Left kidney (tissue), 8 donors: ENCODE measurements around the gene IFNA13. TPM values are rescaled to one million over a fixed set of nuclear protein-coding genes. Genes with fewer than 3 reads are reported as not detected.
A peak's percentile ranks its signal among the peaks of the same experiment; 100 is the strongest.
"Not testable (repeated sequence)": the region's sequence is repeated elsewhere in the genome, so short reads cannot be mapped to it uniquely, and the experiment has no call there.

Experiments
- DNase-seq: peaks from one replicate; pipeline ENCODE4 v3.0.0-alpha.2; 2013
- long read RNA-seq, 8 donors: transcript quantifications; one replicate each; lab custom pipeline, GENCODE V29; 2026
- polyA plus RNA-seq: library from polyadenylated mRNA; unstranded; fragments of 120-200 nt; gene quantifications from one replicate; pipeline ENCODE4 v1.2.1, GENCODE V29; 2013; ENCODE audit not compliant: insufficient read length

Gene IFNA13
- not detected for polyA plus RNA-seq
- long read RNA-seq, donor 1 = 0 reads
- long read RNA-seq, donor 2 = 0 reads
- long read RNA-seq, donor 3 = 0 reads
- long read RNA-seq, donor 4 = 0 reads
- long read RNA-seq, donor 5 = 0 reads
- long read RNA-seq, donor 6 = 0 reads
- long read RNA-seq, donor 7 = 0 reads
- long read RNA-seq, donor 8 = 0 reads

- no peak for DNase-seq
These were observed at the start of gene IFNA13 for GRCh38 chr9:21367957-21368356. TSS of gene IFNA13 (minus strand) at chr9:21368057. CDS start at chr9:21368010, 47 bp downstream.

DNA sequence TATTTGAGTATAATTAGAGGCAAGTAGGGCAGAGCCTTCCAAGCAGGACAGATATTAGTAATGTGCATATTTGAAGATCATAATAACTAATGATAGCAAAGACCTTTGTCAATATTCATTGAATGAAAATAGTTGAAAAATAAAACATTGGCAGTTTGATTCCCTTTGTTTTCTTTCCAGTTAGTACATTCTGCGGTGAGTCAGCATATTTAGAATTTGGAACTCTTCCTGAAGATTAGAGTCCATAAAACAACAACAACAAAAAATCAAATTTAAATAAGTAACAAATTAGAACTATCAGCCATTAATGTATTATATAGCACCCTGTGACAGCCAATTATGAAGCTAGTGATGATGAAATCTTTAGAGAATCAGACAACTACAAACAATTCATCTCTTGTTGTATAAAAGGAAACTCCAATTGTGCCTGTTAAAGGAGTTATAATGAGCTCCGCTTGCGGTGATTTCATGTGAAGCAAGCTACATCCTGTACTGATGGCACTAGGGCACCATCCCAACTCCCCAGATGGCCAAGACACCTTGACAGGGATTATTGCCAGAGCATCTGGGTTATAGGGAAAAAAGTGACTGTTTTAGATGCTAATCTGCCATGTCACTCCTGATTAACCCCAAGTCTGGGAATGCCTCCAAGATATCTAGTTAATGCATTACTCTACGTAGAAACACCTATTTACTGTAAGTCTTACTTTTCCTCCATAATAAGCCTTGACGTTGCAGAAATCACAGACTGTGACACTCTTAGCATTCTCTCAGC is 47.8 kb upstream of the IFNA13 start:
- no peak for DNase-seq

GRCh38 chr9:21414220-21414940 is 46.5 kb upstream of the IFNA13 start:
- no peak for DNase-seq

GRCh38 chr9:21413624-21414023 is 45.8 kb upstream of the IFNA13 start:
- DNase-seq = no peak

GRCh38 chr9:21413151-21413550 is 45.3 kb upstream of the IFNA13 start:
- DNase-seq = no peak

DNA sequence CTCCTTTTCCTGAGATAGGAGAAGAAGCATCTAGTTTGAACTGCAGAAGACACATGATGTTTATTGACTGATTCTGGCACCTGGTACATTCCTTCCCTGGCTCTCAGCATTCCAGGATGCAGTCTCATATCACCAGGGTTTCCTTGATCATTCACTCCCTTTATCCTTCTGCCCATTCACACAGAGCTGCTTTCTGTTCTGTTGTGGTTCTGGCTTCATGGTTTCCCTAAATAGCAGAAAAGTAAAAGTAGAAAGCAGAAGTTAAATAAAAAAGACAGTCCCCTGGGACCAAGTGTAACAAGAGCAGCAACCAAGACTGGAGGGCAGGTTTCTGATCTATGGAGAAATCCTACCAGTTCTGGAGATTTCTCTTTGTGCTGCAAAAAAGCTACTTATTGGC is 44.2 kb upstream of the IFNA13 start:
- DNase-seq = no peak

- DNase-seq = no peak
These were observed 41.0 kb upstream of the IFNA13 start, which contains the start of gene IFNA8 for GRCh38 chr9:21408817-21409216. TSS of gene IFNA8 (plus strand) at chr9:21409117. CDS start at chr9:21409177, 60 bp downstream.

- no peak for DNase-seq
These were observed 36.3 kb upstream of the IFNA13 start for GRCh38 chr9:21404146-21404545.

GRCh38 chr9:21402386-21403251 is 34.8 kb upstream of the IFNA13 start:
- peak; percentile 21 for DNase-seq

GRCh38 chr9:21399956-21400355 is 32.1 kb upstream of the IFNA13 start:
- DNase-seq = no peak

- no peak for DNase-seq
These were observed 31.2 kb upstream of the IFNA13 start for GRCh38 chr9:21398955-21399489.

DNA sequence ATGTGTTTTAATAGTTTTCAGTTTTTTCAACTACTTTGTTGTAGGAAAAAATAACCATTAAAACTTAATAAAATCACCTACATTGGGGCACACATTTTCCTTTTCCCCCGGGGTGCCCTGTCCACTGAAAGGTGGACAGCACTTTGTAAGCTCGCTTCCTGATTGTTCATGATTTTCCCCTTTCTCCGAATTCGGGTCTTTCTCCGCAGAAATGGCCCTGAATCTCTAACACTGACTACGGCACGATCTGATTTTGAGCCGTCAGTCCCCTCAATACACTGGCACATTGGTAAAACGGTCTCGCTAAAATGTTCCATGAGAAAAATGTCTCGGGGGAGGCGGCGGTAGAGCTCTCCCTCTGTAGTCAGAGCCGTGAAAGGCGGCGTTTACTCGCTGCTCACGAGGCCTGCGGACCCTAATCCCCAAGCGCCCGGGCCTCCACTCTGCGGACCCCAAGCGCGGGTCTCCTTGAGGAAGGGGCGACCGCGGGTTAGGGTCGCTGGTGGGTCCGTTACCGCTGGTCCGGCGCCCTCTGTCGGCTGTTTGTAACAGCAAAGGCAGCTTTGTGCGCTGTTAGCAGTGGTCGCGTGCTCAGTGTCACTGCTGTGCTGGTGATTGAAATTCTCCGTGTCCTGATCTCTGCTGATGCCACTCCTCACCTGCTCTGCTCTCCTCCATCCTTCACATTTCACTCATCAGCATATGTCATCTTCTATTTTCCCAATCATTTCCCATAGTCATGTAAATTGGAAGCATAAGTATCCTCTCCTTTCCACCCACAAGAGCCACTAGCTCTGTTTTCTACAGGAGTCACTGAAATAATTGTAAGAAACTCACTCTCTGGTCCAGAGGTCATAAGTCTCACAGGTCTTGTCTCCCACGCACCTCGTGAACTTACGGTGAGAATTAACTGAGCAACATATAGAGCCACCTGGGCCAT is 28.2 kb upstream of the IFNA13 start:
- peak; percentile 38 for DNase-seq

DNA sequence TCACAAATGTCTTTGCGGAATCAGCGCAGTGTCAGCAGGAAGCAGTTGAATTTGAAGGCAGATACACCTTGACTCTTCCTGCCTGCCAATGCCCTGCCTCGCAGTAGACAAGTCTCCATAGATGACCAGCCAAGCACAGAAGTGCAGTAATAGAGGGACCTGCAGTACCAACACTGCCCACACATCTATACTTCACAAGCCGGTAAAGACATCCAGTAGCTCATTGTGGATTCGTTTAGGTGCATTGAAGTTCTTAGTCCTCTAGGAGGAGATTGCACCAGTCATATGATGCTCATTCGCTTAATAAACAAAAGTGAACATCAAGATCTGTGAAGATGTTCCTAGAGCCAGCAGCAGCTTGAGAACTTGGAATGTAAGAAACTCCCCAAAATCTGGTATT is 24.4 kb upstream of the IFNA13 start:
- DNase-seq = no peak

DNA sequence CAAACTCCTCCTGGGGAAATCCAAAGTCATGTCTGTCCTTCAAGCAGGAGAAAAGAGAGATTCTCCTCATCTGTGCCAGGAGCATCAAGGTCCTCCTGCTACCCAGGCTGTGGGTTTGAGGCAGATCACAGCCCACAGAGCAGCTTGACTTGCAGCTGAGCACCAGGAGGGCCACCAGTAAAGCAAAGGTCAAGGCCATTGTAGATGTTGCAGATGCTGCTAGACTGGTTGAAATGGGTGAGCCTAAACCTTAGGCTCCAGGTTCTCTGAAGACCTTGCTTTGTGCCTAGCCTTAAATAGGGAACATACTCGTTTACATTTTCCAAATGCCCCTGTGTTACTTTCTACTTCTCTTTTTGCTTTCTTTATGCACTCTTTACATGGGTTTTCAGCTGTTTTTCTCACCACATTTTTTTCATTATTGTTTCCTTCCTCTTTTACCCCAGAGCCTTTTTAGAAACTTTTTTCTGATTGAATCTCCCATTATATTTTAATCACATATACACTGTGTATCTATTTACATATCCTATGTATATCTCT is 17.3 kb upstream of the IFNA13 start, which contains the start of gene IFNA2:
IFNA2 (minus strand) TSS at position 268 of the 540 bp plus-strand sequence; CDS start at position 199, 69 bp downstream.
- no peak for DNase-seq

DNA sequence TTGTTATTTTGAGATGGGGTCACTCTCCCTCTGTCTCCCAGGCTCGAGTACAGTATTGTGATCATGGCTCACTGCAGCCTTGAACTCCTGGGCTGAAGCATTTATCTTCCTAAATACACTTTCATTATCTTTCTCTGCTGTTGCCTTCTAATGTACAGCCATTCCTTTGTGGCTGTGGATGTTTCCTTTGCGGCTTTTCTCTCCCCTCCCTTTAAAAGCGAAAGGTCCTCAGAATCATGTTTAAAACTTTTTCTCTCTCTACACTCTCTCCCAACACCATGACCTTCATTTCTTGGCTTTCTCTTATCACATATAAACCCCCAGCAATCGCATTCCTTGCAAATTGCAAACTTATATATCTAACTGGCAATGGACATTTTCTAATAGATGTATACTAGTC is 15.8 kb upstream of the IFNA13 start:
- no peak for DNase-seq

DNA sequence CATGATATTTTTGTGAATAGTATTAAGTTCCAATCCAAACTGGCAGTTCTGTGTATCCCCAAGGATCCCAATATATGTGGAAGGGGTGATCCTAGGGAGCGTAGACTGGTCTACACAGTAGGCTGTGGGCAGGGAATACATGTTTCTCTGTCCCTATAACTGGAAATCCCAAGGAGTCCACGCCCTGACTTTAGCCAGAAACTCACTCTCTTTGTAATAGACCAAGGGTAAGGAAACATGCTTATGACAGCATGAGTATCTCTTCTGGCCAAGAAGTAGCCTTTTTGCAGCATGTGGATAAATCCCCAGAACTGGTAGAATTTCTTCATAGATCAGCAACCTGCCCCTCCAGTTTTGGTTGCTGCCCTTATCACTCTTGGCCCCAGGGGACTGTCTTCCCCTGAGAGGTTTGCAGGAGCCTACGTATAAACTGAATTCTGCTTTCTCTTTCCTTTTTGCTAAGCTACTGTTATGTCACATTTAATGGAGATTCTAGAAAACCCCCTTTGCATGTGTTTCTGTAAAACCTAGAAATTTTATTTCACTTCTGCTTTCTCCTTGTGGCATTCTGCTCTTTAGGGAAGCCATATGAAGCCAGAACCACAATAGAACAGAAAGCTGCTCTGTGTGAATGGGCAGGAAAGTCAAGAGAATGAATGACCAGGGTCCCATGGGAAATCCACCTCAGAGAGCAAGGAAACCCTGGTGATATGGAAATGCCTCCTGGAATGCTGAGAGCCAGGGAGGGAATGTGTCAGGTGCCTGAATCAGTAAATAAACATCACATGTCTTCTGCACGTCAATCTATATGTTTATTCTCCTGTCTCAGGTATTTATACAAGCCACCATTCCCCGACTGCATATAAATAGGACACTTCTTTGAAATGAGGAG is 13.8 kb upstream of the IFNA13 start:
- no peak for DNase-seq

- DNase-seq = not testable (repeated sequence)
These were observed 3.6 kb upstream of the IFNA13 start for GRCh38 chr9:21371467-21371866.

GRCh38 chr9:21367169-21367568 is 688 bp downstream of the IFNA13 start:
- DNase-seq = not testable (repeated sequence)

DNA sequence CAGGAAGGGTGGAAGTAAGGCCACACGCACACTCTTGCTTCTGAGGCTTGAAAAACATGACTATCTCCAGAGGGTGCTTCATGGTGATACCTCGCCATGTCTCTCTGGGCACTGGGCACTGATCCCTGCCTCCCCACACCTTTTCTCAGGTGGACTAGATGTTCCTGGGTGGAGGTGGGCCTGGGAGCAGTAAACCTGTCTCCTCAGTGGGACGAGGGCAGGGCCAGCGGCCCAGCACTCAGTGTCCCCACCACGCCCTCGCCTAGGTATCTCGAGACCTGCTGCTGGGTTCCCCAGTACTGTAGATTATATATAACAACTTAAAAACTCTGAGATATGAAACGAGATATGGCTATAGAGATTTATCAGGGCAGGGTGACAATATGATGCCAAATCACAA is 5.6 kb downstream of the IFNA13 start:
- no peak for DNase-seq
